ENCODE measurements around the gene FGF4. TPM values are rescaled to one million over a fixed set of nuclear protein-coding genes. Genes with fewer than 3 reads are reported as not detected.

The FGF4 gene
- total and polyA plus RNA-seq, 7 donors: not detected

DNA sequence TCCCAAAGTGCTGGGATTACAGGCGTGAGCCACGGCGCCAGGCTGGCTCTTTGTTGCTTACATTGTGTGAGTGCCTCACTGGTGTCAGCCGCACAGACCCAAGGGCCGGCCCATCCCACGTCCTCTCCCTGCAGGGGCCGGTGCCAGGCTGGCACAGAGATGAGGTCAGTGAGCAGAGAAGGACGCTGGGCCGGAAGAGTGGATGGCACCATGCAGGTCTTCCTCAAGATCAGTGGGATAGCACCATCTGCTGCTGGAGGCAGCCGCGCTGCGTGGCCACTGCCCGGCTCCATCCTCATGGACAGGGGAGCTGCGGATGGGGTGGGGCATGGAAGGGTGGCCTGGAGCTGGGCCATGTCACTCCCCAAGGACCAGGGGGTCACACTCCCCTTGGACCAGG is 22.0 kb upstream of the FGF4 start:
- Histone ChIP-seq H3K36me3 (ENCODE audit: insufficient read depth in 1 of 2, low read depth in 1 of 2) (no peaks in the 10 kb centered on the region), H3K4me3 (no peak overlapping the region), H3K4me1 (no peaks in the 10 kb centered on the region), H3K27me3 (ENCODE audit: insufficient read depth in 3 of 3, low read length in 2 of 3) (peaks cover 0 to 4% (median 3%) of the 10 kb centered on the region in 3 donors), H3K9me3 (no peaks in the 10 kb centered on the region), H3K27ac (no peak overlapping the region)
- 58 to 76% (median 71%) methylated on average over 14 of the region's 14 CpGs for WGBS, 3 donors
- ATAC-seq (no peak), DNase-seq (no peak)
- TF ChIP-seq, protein P1, sequence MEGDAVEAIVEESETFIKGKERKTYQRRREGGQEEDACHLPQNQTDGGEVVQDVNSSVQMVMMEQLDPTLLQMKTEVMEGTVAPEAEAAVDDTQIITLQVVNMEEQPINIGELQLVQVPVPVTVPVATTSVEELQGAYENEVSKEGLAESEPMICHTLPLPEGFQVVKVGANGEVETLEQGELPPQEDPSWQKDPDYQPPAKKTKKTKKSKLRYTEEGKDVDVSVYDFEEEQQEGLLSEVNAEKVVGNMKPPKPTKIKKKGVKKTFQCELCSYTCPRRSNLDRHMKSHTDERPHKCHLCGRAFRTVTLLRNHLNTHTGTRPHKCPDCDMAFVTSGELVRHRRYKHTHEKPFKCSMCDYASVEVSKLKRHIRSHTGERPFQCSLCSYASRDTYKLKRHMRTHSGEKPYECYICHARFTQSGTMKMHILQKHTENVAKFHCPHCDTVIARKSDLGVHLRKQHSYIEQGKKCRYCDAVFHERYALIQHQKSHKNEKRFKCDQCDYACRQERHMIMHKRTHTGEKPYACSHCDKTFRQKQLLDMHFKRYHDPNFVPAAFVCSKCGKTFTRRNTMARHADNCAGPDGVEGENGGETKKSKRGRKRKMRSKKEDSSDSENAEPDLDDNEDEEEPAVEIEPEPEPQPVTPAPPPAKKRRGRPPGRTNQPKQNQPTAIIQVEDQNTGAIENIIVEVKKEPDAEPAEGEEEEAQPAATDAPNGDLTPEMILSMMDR (IDR thresholded peaks at IDR 0.05): no peak
- intact Hi-C loops (cut with DNase I): no loop called here

GRCh38 chr11:69796063-69796462 is 20.9 kb upstream of the FGF4 start:
- Histone ChIP-seq H3K9me3 (no peaks in the 10 kb centered on the region), H3K27ac (no peak overlapping the region), H3K27me3 (ENCODE audit: insufficient read depth in 3 of 3, low read length in 2 of 3) (peaks cover 0 to 6% (median 4%) of the 10 kb centered on the region in 3 donors), H3K4me3 (no peak overlapping the region), H3K36me3 (ENCODE audit: insufficient read depth in 1 of 2, low read depth in 1 of 2) (no peaks in the 10 kb centered on the region), H3K4me1 (no peaks in the 10 kb centered on the region)
- ATAC-seq (no peak), DNase-seq (no peak)
- intact Hi-C loops (cut with DNase I): no loop called here
- WGBS, 3 donors: 72 to 74% (median 73%) methylated on average over 9 of the region's 9 CpGs
- TF ChIP-seq, protein P1 (IDR thresholded peaks at IDR 0.05): no peak

- H3K27me3 ChIP-seq (ENCODE audit: insufficient read depth in 3 of 3, low read length in 2 of 3): peaks cover 0 to 21% (median 6%) of the 10 kb centered on the region in 3 donors
- ATAC-seq (peak in 1 of 4 donors; percentile 19), DNase-seq (peak; percentile 32 to 60)
- no peak overlapping the region for H3K4me3 ChIP-seq
- intact Hi-C loops (cut with DNase I): no loop called here
- no peaks in the 10 kb centered on the region for H3K36me3 ChIP-seq (ENCODE audit: insufficient read depth in 1 of 2, low read depth in 1 of 2)
- 38 to 57% (median 48%) methylated on average over 25 of the region's 25 CpGs for WGBS, 3 donors
- no peaks in the 10 kb centered on the region for H3K4me1 ChIP-seq
- no peaks in the 10 kb centered on the region for H3K9me3 ChIP-seq
- no peak overlapping the region for H3K27ac ChIP-seq
- TF ChIP-seq, protein P1 (IDR thresholded peaks at IDR 0.05): no peak
Observed at GRCh38 chr11:69791276-69792180, 16.4 kb upstream of the FGF4 start.

- DNase-seq (no peak), ATAC-seq (no peak)
- H3K27me3 ChIP-seq (ENCODE audit: insufficient read depth in 3 of 3, low read length in 2 of 3): peaks cover 0 to 21% (median 6%) of the 10 kb centered on the region in 3 donors
- TF ChIP-seq, protein P1 (IDR thresholded peaks at IDR 0.05): no peak
- no peak overlapping the region for H3K4me3 ChIP-seq
- H3K4me1 ChIP-seq: no peaks in the 10 kb centered on the region
- no peak overlapping the region for H3K27ac ChIP-seq
- intact Hi-C loops (cut with DNase I): no loop called here
- no peaks in the 10 kb centered on the region for H3K9me3 ChIP-seq
- no peaks in the 10 kb centered on the region for H3K36me3 ChIP-seq (ENCODE audit: insufficient read depth in 1 of 2, low read depth in 1 of 2)
- WGBS, 3 donors: 80 to 85% (median 82%) methylated on average over 11 of the region's 11 CpGs
Observed at GRCh38 chr11:69788956-69789355, 13.8 kb upstream of the FGF4 start.
